Right atrium auricular region (tissue), 2 donors: ENCODE results near the gene NR6A1. TPM values are rescaled to one million over a fixed set of nuclear protein-coding genes. Genes with fewer than 3 reads are reported as not detected.

Experiments used
- DNase-seq: peaks from one replicate; pipeline ENCODE4 v3.0.0-alpha.2; 2019; ENCODE audit warnings: low spot score
- H3K27ac ChIP-seq, 2 donors: fragments of 200-600 bp; sonication (generic); 1 replicate in 1 of 2; 2 replicates in 1 of 2; pipeline ENCODE4 v1.5.1; 2016 to 2019
- H3K27me3 ChIP-seq, 2 donors: fragments of 200-600 bp; sonication (generic); one replicate each; pipeline versions ENCODE4 v1.5.1 to v1.6.0; 2017 to 2019
- H3K36me3 ChIP-seq: fragments of 200-600 bp; sonication (generic); one replicate; pipeline ENCODE4 v1.5.1; 2016
- H3K4me1 ChIP-seq, 2 donors: fragments of 200-600 bp; sonication (generic); one replicate each; pipeline versions ENCODE4 v1.5.1 to v1.6.0; 2017 to 2019
- H3K4me3 ChIP-seq, 2 donors: fragments of 200-600 bp; sonication (generic); 1 replicate in 1 of 2; 2 replicates in 1 of 2; pipeline ENCODE4 v1.5.1; 2017 to 2019; ENCODE audit warnings: mild to moderate bottlenecking in 1 of 2, moderate library complexity in 1 of 2
- H3K9me3 ChIP-seq, 2 donors: fragments of 200-600 bp; sonication (generic); one replicate each; pipeline ENCODE4 v1.5.1; 2019
- CTCF ChIP-seq, 2 donors: fragments of 200-600 bp; sonication (generic); IDR thresholded peaks; one replicate each; pipeline ENCODE4 v1.5.1; 2019; ENCODE audit warnings: antibody characterized with exemption in 2 of 2
- total RNA-seq, 2 donors: library from RNA; depleted of rRNA; stranded (reverse); fragments of >200 nt; gene quantifications; one replicate each; pipeline ENCODE4 v1.1.0, GENCODE V29; 2016

Gene NR6A1
- total RNA-seq, 2 donors from 2014 or later = 1.9 to 2.6 TPM

DNA sequence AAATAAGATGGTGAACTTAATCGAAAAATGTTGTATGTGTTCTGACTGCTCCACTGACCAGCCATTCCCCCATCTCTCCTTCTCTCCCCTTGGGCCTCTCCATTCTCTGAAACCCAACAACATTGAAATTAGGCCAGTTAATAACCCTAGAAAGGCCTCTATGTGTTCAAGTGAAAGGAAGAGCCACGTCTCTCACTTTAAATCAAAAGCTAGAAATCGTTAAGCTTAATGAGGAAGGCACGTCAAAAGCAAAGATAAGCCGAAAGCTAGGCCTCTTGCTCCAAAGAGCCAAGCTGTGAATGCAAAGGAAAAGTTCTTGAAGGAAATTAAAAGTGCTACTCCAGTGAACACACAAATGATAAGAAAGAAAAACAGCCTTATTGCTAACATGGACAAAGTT is 186.5 kb downstream of the NR6A1 start:
- no peak overlapping the region for H3K27ac ChIP-seq
- no peaks in the 10 kb centered on the region for H3K9me3 ChIP-seq
- no peak overlapping the region for H3K4me3 ChIP-seq
- H3K4me1 ChIP-seq = no peaks in the 10 kb centered on the region
- no peaks in the 10 kb centered on the region for H3K27me3 ChIP-seq
- TF ChIP-seq CTCF (IDR thresholded peaks at IDR 0.05) = no peak
- H3K36me3 ChIP-seq = no peaks in the 10 kb centered on the region
- DNase-seq = no peak

DNA sequence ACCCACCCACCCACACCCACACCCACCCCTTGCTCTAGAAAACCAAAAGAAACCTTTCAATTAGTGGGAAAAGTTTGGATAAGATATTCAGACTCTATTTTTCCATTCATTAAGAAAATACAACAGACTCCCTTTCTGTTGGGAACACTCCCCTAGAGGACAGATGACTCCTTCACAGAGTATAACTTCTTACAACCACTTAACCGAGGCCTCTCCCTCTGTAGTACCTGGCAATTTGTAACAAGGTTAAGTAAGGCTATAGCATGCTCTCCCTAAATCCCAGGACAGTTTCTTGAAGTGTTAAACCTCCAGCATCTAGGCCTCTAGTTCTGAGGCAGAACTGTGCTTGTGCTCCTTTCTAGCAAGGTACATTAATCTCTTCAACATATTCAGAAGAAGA is 188.0 kb downstream of the NR6A1 start:
- Histone ChIP-seq H3K36me3 (no peaks in the 10 kb centered on the region), H3K9me3 (no peaks in the 10 kb centered on the region), H3K4me1 (no peaks in the 10 kb centered on the region), H3K4me3 (no peak overlapping the region), H3K27me3 (no peaks in the 10 kb centered on the region), H3K27ac (no peak overlapping the region)
- DNase-seq = no peak
- no peak for TF ChIP-seq CTCF (IDR thresholded peaks at IDR 0.05)

GRCh38 chr9:124580186-124580585 is 190.9 kb downstream of the NR6A1 start:
- no peaks in the 10 kb centered on the region for H3K27me3 ChIP-seq
- no peak for DNase-seq
- no peaks in the 10 kb centered on the region for H3K4me1 ChIP-seq
- no peak overlapping the region for H3K4me3 ChIP-seq
- H3K27ac ChIP-seq = no peak overlapping the region
- H3K9me3 ChIP-seq = no peaks in the 10 kb centered on the region
- TF ChIP-seq CTCF (IDR thresholded peaks at IDR 0.05) = no peak
- no peaks in the 10 kb centered on the region for H3K36me3 ChIP-seq

DNA sequence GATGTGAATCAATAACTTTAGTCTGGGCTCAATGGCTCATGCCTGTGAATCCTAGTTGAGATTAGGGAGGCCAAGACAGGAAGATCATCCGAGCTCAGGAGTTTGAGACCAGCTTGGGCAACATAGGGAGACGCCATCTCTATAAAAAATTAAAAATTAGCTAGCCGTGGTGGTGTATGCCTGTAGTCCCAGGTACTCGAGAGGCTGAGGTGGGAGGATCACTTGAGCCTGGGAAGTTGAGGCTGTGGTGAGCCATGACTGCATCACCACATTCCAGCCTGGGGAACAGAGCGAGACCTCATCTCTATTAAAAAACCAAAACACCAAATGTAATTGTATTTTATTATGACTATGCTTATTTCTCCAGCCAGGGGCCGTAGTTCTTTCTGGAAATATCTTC is 194.4 kb downstream of the NR6A1 start:
- Histone ChIP-seq H3K27me3 (no peaks in the 10 kb centered on the region), H3K4me1 (no peaks in the 10 kb centered on the region), H3K27ac (no peak overlapping the region), H3K9me3 (no peaks in the 10 kb centered on the region), H3K4me3 (no peak overlapping the region), H3K36me3 (no peaks in the 10 kb centered on the region)
- no peak for TF ChIP-seq CTCF (IDR thresholded peaks at IDR 0.05)
- no peak for DNase-seq

DNA sequence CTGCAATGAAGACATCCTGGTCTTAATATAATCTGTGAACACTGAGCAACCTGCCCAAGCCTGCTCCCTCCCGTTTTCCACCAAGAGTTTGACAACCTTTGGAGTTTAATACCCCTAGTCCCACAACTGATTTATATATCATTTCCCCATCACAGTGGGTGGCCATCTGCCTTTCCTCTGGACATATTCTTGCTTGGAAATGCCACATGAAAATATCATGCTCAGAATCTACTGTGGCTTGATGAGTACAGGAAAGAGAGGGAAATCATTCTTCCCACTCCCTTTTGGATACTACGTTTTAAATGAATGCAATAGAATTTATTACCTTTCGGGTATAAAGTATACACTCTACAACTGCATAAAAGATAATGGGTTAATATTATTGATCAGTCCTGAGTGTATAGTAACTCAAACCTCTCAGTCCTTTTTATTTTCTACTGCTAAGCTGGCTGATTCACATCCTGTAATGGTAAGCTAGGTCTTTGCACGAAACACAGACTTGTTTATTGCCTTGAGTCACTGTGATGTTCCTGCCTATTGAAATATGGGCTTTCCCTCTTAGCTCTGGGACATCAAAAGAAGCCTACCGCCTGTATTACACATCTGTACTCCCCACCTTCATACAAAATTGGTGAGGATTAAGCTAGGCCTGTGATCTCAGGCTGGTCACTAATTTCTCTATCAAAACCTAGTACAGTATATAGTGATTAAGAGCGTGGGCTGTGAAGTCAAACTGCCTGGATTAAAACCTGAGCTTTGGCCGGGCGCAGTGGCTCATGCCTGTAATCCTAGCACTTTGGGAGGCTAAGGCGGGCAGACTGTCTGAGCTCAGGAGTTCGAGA is 196.4 kb downstream of the NR6A1 start:
- Histone ChIP-seq H3K4me3 (no peak overlapping the region), H3K4me1 (no peaks in the 10 kb centered on the region), H3K27me3 (no peaks in the 10 kb centered on the region), H3K36me3 (no peaks in the 10 kb centered on the region), H3K9me3 (no peaks in the 10 kb centered on the region), H3K27ac (no peak overlapping the region)
- TF ChIP-seq CTCF (IDR thresholded peaks at IDR 0.05) = no peak
- DNase-seq = no peak
